Umbilical cord (tissue), 2 donors: ENCODE measurements around the gene STX19. TPM values are rescaled to one million over a fixed set of nuclear protein-coding genes. Genes with fewer than 3 reads are reported as not detected.
A peak's percentile ranks its signal among the peaks of the same experiment; 100 is the strongest.
"Not testable (repeated sequence)": the region's sequence is repeated elsewhere in the genome, so short reads cannot be mapped to it uniquely, and the experiment has no call there.

Source experiments
- DNase-seq: peaks from one replicate; pipeline ENCODE4 v3.0.0-alpha.2; 2015; ENCODE audit warnings: low spot score
- total RNA-seq: library from RNA; depleted of rRNA; stranded (reverse); fragments of >200 nt; gene quantifications from one replicate; pipeline ENCODE4 v1.2.3, GENCODE V29; 2014; ENCODE audit warnings: low replicate concordance; ENCODE audit not compliant: insufficient read depth

STX19 gene
- total RNA-seq: 9.4 TPM

- DNase-seq: peak; percentile 55
Observed at GRCh38 chr3:94028093-94028837, at the start of gene STX19. STX19 (minus strand) TSS chr3:94028597; CDS start chr3:94015269, 13,328 bp downstream.

GRCh38 chr3:94076055-94076454 is 47.7 kb upstream of the STX19 start:
- DNase-seq: no peak

DNA sequence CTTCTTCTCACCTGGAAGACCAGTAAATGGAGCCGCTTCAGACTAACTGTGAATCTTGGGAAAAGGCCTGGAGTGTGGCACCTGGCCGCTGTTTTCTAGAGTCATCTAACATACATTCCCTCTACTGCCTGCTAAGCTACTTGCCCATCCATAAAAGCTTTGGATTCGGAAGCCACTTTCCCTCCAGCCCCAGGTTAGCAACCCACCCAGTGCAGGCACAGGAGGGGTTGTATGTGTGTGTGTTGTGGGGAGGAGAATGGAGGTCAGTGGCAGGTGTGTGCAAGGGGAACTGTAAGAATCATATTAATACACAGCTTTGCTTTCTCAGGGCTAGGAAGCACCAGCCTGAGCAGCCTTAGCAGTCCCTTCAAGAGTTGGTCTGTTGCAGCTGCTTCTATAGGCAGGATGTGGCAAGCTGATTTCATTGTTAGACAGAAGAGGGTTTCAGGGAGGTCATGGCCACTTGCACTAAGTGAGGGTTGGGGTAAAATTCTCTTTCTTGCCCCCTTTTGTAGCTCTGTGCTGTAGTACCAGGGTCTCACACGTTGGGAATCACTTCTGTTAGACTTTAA is 43.4 kb upstream of the STX19 start:
- no peak for DNase-seq

GRCh38 chr3:94070341-94070911 is 42.0 kb upstream of the STX19 start:
- no peak for DNase-seq

GRCh38 chr3:94069194-94069813 is 40.9 kb upstream of the STX19 start:
- DNase-seq: peak; percentile 20

DNA sequence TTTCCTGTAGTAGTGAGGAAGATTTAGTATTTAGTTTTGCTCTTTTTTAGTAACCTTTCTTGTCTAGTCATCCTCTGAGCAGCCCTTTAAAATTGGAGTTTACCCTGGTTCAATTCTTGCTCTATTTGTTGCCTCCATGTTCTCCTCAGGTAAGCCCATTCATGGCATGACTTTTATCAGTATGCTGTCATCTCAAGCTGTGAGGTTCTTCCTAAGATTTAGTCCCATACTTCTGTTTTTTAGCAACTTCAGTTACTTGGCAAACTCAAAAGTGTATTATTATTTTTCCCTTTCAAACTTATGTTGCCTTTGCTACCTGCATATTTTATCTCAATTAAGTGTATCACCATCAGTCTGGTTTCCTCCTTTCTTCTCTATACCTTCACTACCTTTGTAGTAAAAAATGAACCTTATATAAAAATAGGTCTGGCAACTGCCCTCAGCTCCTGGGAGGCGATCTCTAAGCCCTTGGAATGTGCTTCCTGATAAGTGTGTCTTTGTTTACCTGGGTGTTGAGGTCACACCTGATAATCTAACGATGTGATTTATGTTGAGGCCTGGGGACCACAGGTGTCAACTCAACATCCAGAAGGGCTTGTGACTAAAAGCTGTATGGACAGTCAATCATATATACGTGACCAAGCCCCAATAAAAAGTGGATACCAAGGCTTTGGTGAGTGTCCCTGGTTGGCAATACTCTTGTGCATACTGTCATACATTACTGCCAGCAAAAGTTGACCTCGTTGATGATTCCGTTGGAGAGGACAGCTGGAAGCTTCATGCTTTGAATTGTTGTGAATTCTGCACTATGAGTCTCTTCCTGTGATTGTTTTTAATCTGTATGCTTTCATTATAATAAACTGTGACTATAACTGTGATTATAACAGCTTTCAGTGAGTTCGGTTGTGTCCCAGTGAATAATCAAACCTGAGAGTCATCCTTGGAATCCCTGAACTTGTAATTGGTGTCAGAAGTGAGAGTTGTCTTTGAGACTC is 38.4 kb upstream of the STX19 start:
- DNase-seq: no peak

GRCh38 chr3:94065819-94066480 is 37.6 kb upstream of the STX19 start:
- DNase-seq: no peak

GRCh38 chr3:94065122-94065521 is 36.7 kb upstream of the STX19 start:
- no peak for DNase-seq

DNA sequence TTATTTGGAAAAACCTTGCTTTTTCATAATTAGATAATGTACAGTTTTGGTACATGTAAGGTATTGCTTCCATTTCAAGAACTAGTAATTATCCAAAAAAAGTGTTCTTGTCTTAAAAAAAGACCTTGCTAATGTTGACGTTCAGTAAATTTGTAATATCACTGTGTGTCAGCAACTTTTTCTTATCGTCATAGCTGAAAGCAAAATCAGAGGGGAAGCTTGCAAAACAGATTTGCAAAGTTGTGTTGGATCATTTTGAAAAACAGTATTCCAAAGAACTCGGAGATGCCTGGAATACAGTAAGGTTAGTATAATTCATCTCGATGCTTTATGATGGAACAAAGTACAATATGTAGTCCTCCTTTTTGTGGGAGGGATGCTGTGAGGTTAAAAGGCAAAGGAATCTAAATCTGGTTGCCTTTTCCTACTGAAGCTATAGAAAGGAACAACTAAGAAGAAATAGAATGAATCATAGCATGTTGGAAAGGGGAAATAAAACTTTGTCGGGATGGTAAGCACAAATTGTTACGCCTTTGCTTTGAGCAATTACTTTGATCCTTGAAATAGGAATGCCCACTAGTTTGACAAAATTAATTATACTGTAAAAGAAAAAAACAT is 36.0 kb upstream of the STX19 start:
- no peak for DNase-seq

DNA sequence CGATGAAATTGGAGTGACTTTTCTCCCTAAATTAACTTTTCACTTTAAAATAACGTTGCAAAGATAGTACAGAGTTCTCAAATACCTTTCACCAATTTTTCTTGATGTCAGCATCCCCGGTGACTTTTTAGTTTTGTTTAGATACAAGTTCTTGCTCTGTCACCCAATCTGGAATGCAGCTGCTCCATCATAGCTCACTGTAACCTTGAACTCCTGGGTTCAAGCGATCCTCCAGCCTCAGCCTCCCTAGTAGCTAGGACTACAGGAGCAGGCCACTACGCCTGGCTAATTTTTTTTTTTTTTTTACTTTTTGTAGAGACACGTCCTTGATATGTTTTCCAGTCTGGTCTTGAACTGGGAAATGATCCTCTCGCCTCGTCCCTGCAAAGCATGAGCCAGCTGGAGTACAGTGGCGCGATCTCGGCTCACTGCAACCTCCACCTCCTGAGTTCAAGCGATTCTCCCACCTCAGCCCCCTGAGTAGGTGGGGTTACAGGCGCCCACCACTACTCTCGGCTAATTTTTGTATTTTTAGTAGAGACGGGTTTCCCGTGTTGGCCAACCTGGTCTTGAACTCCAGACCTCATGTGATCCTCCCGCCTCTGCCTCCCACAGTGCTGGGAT is 35.2 kb upstream of the STX19 start:
- DNase-seq: no peak

- DNase-seq: peak; percentile 99
Observed at GRCh38 chr3:94062513-94063404, 34.4 kb upstream of the STX19 start, which contains the start of the genes DHFR2 and NSUN3. DHFR2 (minus strand) TSS chr3:94062916; CDS start chr3:94061511, 1,405 bp downstream. NSUN3 (plus strand) TSS chr3:94063061; CDS start chr3:94063127, 66 bp downstream.

DNA sequence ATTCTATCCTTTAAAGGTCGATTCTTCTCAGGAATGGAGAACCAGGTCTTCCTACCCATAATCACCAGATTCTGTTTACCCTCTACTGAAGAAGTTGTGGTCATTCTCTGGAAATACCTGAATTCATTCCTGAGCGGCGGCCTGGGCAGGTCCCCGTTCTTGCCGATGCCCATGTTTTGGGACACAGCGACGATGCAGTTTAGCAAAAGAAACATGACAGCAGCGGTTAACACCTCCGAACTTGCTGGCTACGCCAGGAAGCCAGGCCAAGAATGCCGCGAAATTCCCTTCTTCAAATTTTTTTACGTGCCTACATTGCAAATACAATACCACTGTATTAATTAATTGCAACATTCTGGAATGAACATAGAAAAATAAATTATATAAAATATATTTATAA is 32.9 kb upstream of the STX19 start:
- DNase-seq: no peak

- no peak for DNase-seq
Observed at GRCh38 chr3:94050546-94050945, 22.1 kb upstream of the STX19 start.

DNA sequence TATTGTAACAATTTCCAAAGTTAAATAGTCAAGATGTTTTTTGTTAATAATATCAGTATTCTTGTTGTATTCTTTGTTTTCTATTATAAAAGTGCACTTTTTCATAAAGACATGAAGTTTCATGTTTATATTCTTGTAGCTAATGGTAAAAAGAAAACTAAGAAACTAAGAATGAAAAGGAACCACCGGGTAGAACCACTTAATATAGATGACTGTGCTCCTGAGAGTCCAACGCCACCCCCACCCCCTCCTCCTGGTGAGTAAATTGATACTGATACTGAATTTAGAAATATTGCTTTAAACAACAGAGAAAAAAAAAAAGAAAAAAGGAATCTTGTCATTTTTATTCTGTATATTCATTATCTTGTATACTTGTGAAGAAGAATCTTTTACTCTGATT is 20.9 kb upstream of the STX19 start:
- DNase-seq: no peak

DNA sequence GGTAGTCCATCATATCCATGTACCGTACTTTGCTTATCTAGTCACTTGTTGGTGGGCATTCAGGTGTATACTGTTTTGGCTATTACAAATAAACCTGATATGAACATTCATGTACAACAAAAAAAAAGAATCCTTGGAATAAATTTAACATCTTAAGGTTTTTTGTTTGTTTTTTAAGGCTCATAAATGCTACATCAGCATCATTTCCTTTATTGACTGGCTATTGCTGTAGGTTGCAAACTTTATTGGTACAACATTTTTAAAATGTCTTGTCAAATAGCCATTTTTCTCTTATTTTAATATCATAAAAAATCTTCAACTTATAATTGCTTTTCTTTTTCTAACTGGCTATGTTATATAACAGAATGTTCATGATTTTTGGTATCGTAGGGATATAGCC is 18.1 kb upstream of the STX19 start:
- DNase-seq: no peak

DNA sequence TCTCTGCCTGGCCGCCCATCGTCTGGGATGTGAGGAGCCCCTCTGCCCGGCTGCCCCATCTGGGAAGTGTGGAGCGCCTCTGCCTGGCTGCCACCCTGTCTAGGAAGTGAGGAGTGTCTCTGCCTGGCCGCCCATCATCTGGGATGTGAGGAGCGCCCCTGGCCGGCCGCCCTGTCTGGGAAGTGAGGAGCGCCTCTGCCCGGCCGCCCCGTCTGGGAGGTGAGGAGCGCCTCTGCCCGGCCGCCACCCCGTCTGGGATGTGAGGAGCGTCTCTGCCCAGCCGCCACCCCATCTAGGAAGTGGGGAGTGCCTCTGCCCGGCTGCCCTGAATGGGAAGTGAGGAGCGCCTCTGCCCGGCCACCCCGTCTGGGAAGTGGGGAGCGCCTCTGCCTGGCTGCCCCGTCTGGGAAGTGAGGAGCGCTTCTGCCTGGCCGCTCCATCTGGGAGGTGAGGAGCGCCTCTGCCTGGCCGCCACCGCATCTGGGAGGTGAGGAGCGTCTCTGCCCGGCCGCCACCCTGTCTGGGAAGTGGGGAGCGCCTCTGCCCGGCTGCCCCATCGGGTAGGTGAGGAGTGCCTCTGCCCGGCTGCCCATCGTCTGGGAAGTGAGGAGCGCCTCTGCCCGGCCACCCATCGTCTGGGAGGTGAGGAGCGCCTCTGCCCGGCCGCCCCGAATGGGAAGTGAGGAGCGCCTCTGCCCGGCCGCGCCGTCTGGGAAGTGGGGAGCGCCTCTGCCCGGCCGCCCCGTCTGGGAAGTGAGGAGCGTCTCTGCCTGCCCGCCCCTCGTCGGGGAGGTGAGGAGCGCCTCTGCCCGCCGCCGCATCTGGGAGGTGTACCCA is 15.9 kb upstream of the STX19 start:
- not testable (repeated sequence) for DNase-seq

- DNase-seq: no peak
Observed at GRCh38 chr3:94043285-94043684, 14.9 kb upstream of the STX19 start.
